Eye (tissue), 1 donor: ENCODE measurements around the gene WARS2.

Experiments
- DNase-seq: peaks from one replicate; pipeline ENCODE4 v3.0.0-alpha.2; 2015

The WARS2 gene

GRCh38 chr1:119081267-119081666, 59.2 kb downstream of the WARS2 start:
- DNase-seq: no peak

GRCh38 chr1:119080586-119080985, 59.9 kb downstream of the WARS2 start:
- peak; percentile 44 for DNase-seq

- no peak for DNase-seq
Measured at GRCh38 chr1:119079881-119080280, 60.6 kb downstream of the WARS2 start.

- DNase-seq: no peak
Measured at GRCh38 chr1:119075614-119076013, 64.8 kb downstream of the WARS2 start.

GRCh38 chr1:119071321-119071720, 69.1 kb downstream of the WARS2 start:
- no peak for DNase-seq

DNA sequence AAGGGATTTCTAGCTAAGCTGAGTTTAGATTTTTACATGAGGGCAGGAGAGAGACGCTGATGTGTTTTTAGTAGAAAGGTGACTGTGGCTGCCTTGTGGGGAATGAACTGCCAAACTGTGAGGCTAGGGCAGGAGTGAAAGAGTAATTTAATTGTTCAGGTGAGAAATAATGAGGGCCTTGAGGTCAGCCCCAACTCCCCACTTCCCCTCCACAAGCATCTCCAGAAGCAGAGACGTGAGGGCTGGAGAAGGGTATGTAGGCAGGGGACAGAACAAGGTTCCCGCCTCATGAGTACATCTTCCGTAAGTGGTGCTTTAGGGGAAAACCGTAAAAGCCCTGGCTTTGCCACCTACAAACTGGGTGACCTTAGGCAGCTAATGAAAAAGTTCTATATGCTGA, 70.8 kb downstream of the WARS2 start:
- no peak for DNase-seq

- DNase-seq: no peak
Measured at GRCh38 chr1:119068427-119068826, 72.0 kb downstream of the WARS2 start.

GRCh38 chr1:119061700-119062099, 78.8 kb downstream of the WARS2 start:
- DNase-seq: no peak

- DNase-seq: no peak
Measured at GRCh38 chr1:119055568-119055967, 84.9 kb downstream of the WARS2 start.

DNA sequence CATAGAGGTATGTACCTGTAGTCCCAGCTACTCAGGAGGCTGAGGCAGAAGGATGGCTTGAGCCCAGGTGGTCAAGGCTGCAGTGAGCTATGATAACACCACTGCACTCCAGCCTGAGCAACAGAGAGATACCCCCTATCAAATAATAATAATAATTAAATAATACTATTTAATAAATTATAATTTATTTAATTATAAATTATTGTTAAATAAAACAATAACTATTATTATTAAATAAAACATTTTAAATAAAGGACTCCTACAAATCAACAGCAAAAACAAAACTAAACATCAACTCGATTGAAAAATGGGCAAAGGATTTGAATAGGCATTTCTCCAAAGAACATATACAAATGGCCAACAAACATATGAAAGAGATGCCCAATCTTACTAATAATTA, 86.5 kb downstream of the WARS2 start:
- DNase-seq: no peak

- DNase-seq: no peak
Measured at GRCh38 chr1:119052267-119052666, 88.2 kb downstream of the WARS2 start.

- no peak for DNase-seq
Measured at GRCh38 chr1:119048624-119049404, 91.6 kb downstream of the WARS2 start.

GRCh38 chr1:119046785-119047438, 93.5 kb downstream of the WARS2 start:
- DNase-seq: peak; percentile 41

GRCh38 chr1:119046429-119046784, 94.0 kb downstream of the WARS2 start:
- no peak for DNase-seq

DNA sequence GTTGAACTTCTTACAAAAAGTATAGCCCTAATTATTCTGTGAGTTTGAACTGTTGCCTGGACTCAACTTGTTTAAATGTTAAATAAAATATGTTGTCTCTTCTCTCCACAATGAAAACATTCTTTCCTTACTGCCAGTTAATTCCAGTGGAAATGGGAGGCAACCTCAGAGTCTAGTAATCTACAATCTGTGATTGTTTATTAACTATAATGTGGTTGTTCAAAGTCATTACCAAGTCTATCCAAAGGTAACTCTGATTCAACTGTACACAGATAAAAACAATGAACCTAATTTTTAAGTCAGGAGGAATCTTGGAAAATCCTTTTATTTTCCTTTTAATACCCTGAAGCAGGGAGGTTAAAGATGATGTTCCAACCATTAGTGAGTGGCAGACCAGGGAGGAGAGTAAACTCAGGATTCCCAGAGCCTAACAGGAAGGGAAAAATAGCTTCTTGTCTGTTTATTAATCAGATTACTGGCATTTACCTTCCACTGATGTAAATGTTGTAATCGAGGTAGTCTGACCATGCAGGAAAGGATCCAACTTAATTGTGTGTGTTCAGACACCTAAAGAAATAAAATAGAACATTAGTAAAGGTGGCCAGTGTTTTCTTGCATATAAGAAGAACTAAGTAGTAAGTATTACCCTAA, 95.2 kb downstream of the WARS2 start:
- DNase-seq: no peak

GRCh38 chr1:119040906-119041305, 99.5 kb downstream of the WARS2 start:
- no peak for DNase-seq

DNA sequence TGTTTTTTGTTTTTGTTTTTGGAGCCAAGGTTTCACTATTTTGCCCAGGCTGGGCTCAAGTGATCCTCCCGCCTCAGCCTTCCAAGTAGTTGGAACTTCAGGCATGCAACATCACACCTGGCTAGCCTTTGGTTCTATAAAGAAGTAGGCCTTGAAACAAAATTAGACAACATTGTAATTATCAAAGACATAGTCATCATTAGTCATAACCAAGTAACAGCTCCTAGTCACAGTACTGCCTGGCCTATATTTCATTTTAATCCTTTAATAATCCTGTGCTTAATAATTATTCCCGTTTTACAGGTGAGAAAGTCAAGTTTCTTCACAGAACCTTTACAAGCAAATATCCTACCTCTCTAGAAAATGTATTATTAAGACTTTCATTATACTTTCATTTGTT, 100.0 kb downstream of the WARS2 start:
- no peak for DNase-seq

DNA sequence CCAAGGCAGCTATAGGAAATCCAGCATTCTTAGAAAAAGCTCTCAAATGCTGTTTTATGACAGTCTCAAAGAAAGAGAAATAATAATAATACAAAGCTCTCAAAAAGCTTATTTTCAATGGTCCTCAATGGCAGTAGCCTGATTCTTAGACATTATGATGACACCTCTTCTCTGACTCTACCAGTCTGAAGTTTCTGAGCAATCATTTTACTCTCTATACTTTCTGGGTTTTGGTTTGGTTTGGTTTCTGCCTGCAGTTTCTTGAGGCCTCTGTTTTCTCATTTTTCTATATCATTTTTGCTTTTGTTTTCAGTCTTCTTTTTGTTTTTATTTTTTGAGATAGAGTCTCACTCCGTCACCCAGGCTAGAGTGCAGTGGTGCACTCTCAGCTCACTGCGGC, 102.1 kb downstream of the WARS2 start:
- DNase-seq: no peak

DNA sequence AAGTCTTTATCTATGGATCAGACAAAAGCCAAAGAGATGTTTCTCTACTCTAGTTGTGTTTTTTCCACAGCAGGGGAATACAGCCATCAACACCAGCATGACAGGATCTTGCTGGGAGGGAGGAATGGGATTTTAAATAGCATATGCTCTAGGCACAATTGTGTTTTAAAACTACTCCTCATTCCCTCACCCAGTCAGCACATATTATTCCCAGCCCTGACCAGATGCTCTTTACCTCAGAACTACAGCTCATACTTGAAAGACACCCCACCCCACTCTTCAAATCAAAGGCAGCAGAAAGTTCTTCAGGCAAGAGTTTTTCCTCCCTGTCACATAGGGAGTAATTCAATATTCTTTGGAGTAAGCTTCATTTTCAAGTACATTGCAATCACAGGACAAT, 106.1 kb downstream of the WARS2 start:
- DNase-seq: no peak

DNA sequence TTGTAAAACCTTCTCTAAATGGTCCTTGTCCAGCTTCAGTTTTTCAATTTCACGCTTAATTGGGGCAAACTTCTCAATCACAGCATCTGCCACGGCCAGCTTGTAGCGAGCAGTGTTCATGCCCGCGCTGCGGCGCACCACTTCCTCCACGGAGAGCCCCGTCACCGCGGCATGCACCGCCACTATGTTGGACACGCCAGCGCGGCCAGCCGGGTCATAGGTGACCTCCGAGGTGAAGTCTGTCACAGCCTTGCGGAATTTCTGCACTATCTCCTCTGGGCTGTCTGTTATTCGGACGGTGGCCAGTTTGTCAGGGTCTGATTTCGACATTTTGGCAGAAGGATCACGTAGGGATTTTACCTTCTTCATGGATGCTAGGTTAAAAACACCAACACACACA, 107.5 kb downstream of the WARS2 start:
- no peak for DNase-seq

GRCh38 chr1:119027759-119028158, 112.7 kb downstream of the WARS2 start:
- no peak for DNase-seq

DNA sequence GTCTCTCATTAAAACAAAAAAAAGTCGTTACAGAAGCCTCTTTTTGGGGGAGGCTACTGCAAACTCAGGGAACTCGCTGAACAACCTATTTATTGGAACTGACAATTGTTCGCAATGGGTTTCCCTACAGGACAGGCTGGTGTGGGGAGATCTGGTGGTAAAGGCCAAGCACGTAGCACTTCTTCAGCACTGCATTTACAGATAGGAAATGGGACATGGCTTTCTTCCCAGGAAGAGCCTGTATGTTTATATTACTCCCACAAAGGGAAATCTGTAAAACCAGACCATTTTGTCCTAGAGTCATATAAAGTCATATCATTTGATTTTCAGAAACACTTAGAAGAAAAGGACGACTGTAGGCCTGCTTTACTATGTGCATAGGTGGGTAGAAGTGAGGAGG, 113.5 kb downstream of the WARS2 start:
- DNase-seq: no peak

GRCh38 chr1:119015547-119015946, 124.9 kb downstream of the WARS2 start:
- no peak for DNase-seq

- no peak for DNase-seq
Measured at GRCh38 chr1:119012383-119012782, 128.1 kb downstream of the WARS2 start.
